ENCODE data around the gene FNBP1.
A peak's percentile ranks its signal among the peaks of the same experiment; 100 is the strongest.

FNBP1 gene

DNA sequence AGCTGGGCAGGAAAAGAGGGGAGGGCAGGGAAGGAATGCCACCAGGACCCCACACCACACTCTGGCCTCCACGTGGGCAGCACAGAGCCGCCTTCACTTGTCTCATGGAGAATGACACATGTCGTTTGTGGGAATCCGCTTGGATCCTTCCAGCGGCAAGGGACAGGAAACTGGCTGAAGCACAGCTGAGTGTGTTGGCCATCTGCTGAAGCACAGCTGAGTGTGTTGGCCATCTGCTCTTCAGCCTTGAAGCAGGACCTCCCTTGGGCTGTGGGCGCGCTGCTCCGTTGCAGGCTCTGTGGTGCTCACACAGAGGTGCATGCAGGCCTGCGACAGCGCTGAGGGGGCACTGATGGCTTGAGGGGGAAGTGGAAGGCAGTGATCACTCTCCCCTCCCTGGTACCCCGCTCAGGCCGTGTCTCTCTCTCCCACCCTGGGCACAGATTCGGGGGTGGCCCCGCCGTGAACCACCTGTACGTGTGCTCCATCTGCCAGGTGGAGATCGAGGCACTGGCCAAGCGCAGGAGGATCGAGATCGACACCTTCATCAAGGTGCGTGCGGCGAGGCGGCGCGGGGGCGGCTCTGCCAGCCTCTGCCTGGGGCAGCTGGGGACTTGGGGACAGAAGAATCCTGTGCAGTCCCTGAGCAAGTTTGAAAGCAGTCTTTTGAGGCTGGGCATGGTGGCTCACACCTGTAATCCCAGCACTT lies 167.1 kb downstream of the FNBP1 start:
- no peak for DNase-seq (ENCODE audit: low read depth in 2 of 2)

DNA sequence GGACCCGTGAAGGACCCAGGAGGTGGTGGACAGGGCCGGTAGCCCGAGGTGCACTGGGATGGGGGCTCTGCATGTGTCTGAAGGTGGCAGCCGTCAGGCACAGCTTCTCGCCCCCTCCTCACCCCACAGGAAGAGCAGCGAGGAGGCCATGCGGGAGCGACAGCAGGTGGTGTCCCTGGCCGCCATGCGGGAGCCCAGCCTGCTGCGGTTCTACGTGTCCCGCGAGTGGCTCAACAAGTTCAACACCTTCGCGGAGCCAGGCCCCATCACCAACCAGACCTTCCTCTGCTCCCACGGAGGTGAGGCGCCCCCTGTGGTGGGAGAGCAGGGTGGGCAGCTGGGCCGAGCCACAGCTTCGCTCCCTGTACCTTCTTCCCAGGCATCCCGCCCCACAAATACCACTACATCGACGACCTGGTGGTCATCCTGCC lies 167.8 kb downstream of the FNBP1 start:
- no peak for DNase-seq (ENCODE audit: low read depth in 2 of 2)

DNA sequence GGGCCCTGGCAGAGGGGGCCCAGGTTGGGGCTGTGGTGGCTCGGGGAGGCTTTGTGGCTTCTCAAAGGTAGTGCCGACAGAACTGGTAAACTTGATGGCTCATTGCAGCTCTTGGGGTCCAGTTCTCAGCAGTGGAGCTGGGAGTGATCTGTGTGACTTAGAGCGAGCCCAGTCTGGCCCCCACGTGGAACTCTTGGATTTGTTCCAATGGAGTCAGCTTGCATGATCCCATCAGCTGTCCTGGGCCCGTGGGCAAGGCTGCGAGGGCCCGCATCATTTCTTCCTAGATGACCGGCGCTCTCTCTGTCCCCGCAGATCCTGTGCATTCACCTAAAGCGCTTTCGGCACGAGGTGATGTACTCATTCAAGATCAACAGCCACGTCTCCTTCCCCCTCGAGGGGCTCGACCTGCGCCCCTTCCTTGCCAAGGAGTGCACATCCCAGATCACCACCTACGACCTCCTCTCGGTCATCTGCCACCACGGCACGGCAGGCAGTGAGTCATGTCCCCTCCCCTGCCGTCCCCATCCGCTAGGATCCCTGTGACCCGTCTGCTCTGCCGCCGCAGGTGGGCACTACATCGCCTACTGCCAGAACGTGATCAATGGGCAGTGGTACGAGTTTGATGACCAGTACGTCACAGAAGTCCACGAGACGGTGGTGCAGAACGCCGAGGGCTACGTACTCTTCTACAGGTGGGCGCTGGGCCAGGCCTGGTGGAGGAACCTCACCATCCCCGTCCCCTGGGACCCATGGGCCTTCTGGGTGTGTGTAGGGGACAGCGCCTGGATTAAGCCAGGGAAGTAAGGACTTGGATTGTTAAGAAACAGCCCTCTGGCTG lies 168.5 kb downstream of the FNBP1 start:
- no peak for DNase-seq (ENCODE audit: low read depth in 2 of 2)

DNA sequence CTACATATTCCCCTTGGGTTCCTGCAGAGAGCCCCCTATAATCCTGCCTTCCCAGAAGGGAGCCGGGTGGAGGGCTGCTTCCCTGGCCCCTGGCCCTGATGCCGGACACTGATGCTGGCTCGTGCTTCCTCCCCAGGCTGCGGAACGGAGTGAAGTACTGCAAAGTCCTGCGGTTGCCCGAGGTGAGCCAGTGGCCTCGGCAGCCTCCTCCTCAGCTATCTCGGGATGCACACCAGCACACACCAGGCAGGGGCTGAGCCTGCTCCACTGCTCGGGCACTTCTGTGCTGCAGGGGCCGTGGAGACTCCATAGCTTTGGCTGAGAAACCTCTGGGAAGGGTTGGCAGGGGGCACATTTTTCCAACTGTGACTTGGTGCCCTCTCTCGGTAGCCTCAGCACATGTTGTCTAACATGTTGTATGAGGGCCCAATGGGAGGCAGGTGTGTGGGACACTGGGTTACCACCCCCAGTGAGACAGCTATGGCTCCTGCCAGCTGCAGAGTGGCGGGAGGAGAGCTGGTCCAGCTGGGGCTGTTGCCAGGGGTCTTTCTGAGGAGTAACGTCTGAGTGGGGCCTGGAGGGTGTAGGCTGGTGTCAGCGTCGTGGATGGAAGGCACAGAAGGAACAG lies 169.3 kb downstream of the FNBP1 start:
- no peak for DNase-seq (ENCODE audit: low read depth in 2 of 2)

DNA sequence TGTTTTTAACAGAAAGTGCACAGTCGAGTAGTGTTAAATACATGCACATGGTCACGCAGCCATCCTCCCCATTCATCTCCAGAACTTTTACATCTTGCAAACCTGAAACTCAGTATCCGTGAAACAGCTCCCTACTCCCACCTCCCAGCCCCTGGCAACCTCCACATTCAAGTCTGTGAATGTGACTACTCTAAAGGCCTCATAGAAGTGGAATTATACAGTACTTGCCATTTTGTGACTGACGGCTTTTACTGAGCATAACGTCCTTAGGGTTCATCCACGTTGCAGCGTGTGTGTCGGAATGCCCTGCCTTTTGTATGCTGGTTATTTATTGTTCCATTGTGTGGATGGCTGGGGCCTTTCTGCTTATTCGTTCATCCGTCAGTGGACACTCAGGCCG lies 171.9 kb downstream of the FNBP1 start:
- no peak for DNase-seq (ENCODE audit: low read depth in 2 of 2)

DNA sequence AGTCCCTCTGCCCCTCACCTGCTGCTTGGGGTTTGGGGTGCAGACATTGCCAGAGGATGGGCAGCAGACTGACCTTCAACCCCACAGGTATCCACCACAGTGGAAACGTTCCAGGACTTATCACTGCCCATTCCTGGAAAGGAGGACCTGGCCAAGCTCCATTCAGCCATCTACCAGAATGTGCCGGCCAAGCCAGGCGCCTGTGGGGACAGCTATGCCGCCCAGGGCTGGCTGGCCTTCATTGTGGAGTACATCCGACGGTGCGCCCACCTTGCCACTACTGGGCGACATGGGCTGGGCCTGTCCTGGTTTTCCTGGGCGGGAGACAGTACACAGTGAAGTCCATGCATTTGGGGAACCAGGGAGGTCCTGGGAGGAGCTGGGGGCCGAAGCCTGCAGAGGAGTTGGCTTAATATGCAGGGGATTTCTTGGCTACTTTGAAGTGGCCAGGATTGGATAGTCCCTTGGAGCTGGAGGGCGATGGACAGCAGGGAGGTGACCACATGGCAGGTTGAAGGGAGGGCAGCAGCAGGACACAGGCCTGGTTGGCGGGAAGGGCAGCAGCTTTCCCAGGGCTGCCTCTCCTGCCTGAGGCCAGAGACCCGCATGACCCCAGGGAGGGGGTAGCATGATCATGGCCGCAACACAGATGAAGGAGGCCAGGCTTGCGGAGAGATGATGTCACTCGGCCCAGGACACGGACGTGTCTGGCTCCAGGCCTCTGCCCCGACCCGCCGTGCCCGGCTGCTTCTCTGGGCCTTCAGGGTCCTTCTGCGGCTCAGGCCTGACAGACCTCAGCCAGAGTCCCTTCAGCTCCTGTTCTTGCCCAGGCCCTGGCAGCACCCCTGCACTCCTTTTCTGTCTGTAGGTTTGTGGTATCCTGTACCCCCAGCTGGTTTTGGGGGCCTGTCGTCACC lies 173.1 kb downstream of the FNBP1 start:
- no peak for DNase-seq (ENCODE audit: low read depth in 2 of 2)

DNA sequence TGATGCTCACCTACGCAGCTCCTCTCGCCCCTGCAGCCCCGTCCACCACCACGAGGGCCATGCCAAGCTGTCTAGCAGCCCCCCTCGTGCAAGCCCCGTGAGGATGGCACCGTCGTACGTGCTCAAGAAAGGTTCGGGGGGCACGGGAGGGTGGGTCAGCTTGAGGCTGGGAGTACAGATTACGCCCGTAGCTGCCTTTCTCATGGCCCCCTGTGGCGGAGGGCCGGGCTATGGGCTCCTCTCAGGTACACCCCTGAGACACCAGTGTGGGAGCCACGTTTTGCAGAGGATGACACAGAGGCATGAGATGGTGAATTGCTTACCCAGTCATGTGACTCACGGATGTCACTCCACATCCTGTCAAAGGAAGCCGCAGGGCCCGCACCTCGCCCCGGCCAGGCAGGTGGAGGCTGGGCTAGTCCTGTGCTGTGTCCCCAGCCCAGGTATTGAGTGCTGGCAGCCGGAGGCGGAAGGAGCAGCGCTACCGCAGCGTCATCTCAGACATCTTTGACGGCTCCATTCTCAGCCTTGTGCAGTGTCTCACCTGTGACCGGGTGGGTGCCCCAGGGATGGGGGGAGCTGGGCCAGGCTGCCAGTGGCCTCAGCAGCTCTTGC lies 174.0 kb downstream of the FNBP1 start:
- DNase-seq (ENCODE audit: low read depth in 2 of 2): peak; percentile 72 to 74

DNA sequence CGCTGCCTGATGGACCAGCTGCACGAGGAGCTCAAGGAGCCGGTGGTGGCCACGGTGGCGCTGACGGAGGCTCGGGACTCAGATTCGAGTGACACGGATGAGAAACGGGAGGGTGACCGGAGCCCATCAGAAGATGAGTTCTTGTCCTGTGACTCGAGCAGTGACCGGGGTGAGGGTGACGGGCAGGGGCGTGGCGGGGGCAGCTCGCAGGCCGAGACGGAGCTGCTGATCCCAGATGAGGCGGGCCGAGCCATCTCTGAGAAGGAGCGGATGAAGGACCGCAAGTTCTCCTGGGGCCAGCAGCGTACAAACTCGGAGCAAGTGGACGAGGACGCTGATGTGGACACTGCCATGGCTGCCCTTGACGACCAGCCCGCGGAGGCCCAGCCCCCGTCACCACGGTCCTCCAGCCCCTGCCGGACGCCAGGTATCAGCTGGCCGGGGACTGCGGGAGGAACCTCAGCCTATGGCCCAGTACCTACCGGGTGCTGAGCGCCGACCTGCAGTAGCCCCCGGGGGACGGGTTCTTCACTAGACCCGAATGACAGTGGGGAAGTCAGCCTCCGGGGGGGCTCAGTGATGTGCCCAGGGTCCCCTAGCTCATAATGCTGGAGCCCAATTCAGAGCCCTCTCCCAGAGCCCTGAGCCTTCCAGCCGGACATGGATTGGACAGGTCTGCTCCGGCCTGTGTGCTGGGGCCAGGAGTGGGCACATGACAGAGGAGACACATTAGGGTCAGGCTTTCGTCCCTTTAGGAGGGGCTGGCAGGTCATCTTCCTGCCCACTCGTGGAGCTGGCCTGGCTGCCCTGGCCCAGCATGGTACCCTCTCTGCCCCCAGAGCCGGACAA lies 174.7 kb downstream of the FNBP1 start:
- no peak for DNase-seq (ENCODE audit: low read depth in 2 of 2)

DNA sequence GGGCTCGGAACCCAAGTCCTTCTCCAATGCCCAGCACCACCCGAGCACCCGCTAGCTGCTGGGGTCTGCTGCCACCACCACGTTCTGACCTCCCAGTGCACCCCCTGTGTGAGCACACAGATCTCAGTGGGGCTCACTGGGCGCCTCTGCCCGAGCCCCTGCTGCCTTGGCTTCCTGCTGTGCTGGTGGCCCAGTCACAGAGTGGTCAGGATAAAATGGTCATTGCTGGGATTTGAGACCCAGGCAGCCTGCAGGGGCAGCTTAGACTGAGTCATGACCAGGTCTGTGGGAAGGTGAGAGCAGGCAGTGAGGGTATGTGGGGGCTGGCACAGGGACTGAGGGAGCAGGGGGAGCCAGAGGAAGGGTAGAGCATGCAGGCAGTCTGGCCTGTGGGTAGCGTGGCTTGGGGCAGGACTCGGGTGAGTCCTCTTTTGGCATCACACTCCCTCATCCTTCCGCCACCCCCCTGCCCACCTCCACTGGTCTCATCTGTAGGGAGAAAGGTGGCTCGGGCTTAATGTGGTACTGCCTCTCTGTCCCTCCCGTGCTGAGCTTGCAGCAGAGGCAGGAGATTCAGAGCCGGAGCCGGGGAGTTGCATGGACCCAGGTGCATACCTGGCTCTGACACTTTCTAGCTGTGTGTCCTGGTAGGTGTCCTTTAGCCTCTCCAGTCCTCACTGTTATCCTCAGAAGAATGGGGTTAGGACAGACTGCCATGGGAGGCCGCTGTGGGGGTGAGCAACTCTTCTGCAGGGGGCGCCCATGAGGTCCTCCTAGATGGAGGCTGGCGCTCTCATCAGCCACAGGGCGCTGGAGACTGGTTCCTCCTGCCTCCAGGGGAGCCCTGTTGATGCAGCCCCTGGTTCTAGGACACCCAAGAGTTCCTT lies 175.6 kb downstream of the FNBP1 start:
- no peak for DNase-seq (ENCODE audit: low read depth in 2 of 2)

DNA sequence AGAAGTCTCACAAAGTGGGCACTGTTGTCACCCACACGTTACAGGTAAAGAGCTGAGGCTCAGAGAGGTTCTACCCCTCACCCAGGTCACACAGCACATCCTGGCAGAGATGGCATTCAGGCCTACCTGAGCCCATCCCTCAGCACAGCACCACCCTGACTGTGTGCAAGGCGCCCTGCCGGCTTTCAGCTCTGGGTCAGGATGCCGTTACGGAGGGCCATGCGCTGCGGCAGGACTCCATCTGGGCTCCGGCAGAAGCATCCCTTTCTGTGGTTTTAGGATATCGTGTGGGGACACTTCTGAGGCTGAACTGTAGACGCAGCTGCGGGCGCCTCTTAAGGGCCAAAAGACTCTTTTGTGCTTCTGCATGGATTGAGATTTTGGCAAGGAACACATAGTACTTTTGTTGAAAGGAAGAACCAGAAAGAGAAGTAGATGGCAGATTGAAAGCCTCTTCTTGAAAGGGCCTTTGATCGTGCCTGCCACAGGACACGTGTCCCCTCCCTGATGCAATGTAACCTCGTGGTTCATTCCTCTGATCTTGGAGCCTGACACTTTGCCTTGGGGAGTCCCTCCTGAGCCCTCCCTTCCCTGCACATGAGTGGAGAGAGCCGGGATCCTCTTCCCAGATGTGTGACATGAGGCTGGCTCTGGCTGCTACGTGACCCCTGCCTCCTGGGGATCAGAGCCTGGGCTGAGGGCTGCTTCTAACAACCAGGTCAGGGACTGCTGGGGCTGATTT lies 176.4 kb downstream of the FNBP1 start:
- no peak for DNase-seq (ENCODE audit: low read depth in 2 of 2)

DNA sequence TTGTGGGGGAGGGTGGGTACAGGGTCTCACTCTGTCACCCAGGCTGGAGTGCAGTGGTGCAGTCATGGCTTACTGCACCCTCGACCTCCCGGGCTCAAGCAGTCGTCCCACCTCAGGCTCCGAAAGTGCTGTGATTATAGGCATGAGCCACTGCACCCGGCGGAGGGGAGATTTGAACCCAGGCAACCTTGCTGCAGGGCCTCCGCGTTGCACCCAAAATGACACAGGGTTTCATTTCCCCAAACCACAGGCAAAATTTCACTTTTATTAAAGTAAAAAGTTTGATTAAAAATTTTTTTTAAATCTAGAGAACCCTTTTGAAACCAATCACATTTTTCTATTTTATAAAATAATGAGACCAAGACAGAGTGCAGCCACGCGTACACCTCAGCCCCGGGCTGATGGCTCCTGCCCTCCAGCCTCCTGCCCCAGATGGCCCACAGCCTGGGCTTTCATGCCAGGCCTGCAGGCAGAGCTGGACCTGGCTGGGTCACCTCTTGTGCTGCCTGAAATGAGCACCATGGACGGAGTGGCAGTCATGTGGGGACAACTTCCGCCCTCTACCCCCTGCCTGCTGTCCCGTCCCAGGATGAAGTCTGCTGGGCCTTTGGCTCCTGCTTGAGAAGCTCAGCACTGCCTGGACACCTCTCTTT lies 177.2 kb downstream of the FNBP1 start:
- DNase-seq (ENCODE audit: low read depth in 2 of 2): no peak

DNA sequence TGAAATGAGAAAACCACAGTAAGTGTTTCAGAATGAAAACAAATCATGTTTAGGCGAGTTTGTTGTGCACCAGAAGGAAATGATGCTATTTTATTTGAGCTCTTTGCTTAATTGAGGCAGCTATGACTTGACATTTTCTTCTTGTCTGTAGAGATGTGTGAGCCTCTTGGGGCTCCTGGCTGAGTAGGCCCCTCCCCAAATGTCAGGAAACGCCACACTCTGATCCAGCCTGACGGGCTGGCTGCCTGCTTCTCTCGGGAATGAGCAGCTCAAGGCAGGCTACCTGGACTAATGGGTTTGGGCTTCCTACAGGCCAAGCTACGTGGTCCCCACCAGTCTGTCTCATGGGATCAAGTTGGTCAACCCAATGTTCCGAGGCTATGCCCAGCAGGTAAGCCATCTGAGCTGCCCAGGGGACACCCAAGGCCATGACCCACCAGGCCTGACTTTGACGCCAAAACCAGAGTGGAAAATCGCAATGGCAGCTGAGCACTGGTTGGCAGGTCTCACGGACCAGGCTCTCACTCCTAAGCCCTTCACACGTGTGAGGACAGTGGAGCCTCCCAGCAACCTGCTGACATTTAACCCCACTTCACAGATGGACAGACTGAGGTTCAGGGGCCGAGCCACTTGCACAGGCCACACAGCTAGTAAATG lies 177.9 kb downstream of the FNBP1 start:
- DNase-seq (ENCODE audit: low read depth in 2 of 2): no peak

DNA sequence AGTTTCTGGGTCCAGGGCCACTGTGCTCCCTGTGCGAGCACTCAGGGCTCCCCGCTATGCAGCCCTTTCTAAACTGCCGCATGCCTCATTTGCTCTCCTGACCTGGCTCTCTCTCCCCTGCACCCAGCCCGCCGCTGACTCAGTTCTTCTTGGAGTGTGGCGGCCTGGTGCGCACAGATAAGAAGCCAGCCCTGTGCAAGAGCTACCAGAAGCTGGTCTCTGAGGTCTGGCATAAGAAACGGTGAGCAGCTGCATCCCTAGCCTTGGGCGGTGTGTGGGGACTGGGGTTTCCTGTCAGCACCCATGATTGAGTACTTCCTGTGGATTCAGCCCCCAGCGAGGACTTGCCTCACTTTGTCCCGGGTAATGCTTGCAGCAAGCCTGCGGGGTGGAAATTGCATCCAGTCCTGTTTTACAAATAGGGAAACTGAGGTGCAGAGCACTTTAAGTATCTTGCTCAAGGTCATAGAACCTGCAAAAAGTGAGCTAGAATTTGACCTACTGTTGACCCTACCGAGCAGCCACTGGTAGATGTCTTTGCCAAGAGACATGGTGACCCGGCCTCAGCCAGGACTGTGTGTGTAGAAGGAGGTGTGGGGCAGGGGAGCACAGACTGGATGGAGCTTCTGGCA lies 179.8 kb downstream of the FNBP1 start:
- DNase-seq (ENCODE audit: low read depth in 2 of 2): peak in 1 of 2 donors; percentile 15

DNA sequence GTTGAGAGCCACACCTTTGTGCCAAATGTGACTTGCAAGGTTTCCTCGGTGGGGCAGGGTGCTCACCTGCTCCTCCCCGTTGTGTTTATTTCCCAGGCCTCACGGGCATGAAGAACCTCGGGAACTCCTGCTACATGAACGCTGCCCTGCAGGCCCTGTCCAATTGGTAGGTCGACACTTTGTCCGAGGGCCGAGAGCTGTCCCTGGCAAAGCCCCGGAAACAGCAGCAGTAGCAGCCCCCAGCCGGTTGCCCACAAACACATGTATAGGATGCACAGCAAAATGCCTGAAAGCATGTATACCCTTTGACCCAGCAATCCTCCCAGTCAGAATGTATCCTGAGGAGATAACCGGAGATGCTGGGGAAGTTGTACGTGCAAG lies 181.6 kb downstream of the FNBP1 start:
- DNase-seq (ENCODE audit: low read depth in 2 of 2): no peak

DNA sequence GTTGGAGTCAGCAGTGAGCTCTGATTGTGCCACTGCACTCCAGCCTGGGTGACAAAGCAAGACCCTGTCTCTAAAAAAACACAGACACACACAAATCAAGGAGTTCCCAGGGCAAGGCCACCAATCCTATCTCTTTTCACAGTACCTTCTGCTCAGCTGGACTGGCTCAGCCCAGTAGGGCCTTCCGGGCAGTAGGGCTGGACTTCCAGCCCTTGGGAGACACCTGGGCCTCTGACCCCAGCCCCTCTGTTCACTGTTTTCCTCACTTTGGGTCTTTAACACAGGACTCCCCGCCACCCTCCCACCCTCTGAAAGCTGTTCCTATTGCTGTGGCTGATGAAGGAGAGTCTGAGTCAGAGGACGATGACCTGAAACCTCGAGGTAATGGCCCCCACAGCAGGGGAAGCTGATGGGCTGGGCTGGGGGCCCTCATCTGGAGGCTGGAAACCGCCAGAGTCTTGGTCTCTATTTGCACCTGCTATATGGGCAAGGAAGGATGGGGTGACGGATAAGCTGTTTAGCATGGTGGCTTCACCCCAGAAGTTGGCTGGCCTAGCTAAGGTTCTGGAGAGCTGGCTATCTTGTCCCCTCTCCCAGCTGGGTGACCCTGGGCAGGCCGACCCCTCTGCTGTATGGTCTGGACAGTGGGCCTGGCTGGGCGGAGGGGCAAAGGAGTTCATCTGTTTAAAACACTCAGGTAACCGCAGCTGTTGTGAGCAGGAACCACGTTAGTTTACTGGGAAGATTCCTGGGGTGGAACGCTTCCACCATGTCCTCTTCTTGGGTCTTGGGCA lies 182.1 kb downstream of the FNBP1 start:
- DNase-seq (ENCODE audit: low read depth in 2 of 2): no peak

Measured in activated CD4-positive, alpha-beta T cell treated with anti-CD3 and anti-CD28 coated beads for 24 hours (primary cell).